Muscle of arm (tissue), 14 donors: ENCODE results near the gene TMEM135. TPM values are rescaled to one million over a fixed set of nuclear protein-coding genes. Genes with fewer than 3 reads are reported as not detected.
"Not testable (repeated sequence)": the region's sequence is repeated elsewhere in the genome, so short reads cannot be mapped to it uniquely, and the experiment has no call there.

Source experiments
- DNase-seq: peaks from one replicate; pipeline ENCODE4 v3.0.0-alpha.2; 2013
- long read RNA-seq, 11 donors: transcript quantifications; one replicate each; lab custom pipeline, GENCODE V29; 2026
- polyA plus RNA-seq, 12 donors: library from polyadenylated mRNA; unstranded; fragments of 120-200 nt; gene quantifications; one replicate each; pipeline ENCODE4 v1.2.1, GENCODE V29; 2013; ENCODE audit not compliant: insufficient read length in 12 of 12

Gene TMEM135
- polyA plus RNA-seq: 10 to 100 TPM in 11 of 12 donors, not detected in 1; 10.3 to 25.1 (median 17.1) TPM
- long read RNA-seq, donor 1, partial matches to known transcripts: 0 of 1 reads
- long read RNA-seq, donor 1, other reads (novel, unspliced or antisense): 0 of 1 reads
- long read RNA-seq, donor 2, partial matches to known transcripts: 0 of 2 reads
- long read RNA-seq, donor 2, other reads (novel, unspliced or antisense): 0 of 2 reads
- long read RNA-seq, donor 3, partial matches to known transcripts: 0 of 4 reads
- long read RNA-seq, donor 3, other reads (novel, unspliced or antisense): 0 of 4 reads
- long read RNA-seq, donor 4, partial matches to known transcripts: 0 of 4 reads
- long read RNA-seq, donor 4, other reads (novel, unspliced or antisense): 0 of 4 reads
- long read RNA-seq, donor 5: 0 reads
- long read RNA-seq, donor 6: 0 reads
- long read RNA-seq, donor 7: 0 reads
- long read RNA-seq, donor 8, transcript TMEM135-201 (15 exons, 2,433 nt): major isoform, 5 of 6 reads
- long read RNA-seq, donor 8, partial matches to known transcripts: 0 of 6 reads
- long read RNA-seq, donor 8, other reads (novel, unspliced or antisense): 0 of 6 reads
- long read RNA-seq, donor 9: 0 reads
- long read RNA-seq, donor 10, partial matches to known transcripts: 0 of 1 reads
- long read RNA-seq, donor 10, other reads (novel, unspliced or antisense): 0 of 1 reads
- long read RNA-seq, donor 11, partial matches to known transcripts: 0 of 2 reads
- long read RNA-seq, donor 11, other reads (novel, unspliced or antisense): 0 of 2 reads

DNA sequence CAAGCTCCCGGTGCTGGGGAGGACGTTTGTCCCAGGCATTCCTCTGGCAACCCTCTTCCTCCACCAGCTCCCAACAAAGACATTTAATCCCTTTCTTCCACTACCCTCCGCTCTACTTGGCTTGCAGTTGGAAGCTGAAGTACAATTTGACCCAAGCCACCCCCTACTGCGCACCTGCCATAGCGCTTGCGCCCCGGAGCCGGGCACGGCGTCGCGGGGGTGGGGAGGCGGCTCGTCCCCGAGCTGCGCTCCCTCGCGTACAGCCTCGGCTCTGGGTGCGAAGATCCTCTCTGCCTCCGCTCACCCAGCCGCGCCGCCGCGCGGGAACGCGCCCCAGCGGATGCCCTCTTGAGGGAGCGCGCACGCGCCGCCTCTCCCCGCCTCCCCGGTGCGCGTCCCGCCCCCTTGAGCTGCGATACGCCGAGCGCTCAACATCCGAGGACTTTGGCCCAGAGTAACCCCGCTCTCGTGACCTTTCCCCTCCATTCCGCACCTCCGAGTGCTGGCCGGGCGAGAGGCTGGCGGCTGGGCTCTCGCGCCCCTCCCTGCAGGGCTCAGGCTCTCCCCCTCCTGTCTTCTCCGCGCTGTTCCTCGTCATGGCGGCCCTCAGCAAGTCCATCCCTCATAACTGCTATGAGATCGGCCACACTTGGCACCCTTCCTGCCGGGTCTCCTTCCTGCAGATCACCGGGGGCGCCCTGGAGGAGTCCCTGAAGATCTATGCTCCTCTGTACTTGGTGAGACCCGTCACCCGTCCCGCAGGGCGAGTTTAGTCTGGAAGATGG, at the start of gene TMEM135:
Gene TMEM135, plus strand, starts transcription at position 485 of the 785 bp plus-strand sequence. Its CDS starts 112 bp downstream, at position 597.
- peak; percentile 89 for DNase-seq

DNA sequence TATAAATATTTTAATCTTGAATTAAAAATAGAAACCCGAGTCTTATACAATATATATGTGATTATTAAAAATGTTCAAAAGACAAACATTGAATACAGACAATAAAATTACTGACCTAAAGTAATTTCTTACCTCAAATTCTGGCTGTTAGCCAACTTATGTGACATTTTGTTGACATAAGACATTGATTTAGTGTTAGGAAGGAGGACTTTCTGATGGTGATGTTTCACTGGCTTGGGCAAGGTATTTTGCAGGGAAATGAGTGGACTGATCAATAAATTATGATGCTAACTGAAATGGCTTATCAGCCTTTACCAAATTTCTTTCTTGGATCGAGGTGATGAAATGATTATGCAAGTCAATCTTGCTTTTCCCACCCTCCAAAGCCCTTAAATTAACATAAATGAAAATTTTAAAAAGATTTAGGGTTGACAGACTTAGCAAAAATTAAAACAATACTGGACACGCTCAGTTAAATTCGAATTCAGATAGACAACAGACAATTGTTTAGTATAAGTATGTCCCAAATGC, 49.3 kb upstream of the TMEM135 start:
- DNase-seq: no peak

DNA sequence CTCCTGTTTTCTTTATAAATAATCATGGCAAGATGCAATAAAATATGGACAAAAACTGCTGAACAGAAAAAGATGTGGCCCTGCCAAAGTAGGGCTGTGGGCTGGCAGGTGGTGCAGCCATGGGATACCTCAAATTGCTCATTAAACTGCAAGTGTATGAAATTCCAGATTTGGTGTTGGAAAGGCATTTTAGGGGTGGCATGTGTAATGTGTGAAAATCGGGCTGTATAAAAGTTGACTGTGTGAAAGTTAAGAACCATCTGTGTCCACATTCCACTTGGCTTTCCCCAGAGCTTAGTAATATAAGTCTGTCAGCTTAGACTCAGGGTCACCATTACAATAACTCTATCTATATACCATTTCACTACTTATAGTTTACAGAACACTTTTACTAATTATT, 47.7 kb upstream of the TMEM135 start:
- no peak for DNase-seq

DNA sequence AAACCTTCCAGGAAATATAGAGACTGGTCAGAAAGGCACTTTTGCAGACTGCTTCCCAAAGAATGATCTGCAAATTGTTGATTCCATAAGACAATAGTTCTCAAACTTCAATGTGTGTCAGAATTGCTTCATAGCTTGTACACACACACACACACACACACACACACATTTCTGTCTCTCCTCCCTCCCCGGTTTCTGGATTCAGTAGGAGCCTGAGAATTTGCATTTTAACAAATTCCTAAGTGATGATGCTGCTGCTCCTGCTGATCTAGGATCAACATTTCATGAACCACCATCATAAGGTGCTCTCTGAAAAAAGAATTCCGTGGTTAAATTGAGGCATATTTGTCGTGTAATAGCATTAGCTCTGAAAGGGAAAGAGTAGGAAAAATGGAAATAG, 47.2 kb upstream of the TMEM135 start:
- DNase-seq: no peak

DNA sequence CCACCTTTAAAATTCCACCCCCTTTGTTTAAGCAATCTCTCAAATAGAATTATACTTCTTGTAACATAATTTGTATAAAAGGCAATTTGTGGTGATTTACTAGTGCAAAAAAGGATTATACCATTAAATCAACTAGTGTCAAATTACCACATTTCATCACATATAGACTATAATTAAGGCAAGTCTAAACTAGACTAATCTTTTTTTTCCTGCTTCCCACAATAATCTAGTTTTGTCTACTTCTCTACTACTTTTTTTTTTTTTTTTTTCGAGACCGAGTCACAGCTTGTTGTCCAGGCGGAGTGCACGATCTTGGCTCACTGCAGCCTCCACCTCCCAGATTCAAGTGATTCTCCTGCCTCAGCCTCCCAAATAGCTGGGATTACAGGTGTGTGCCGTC, 46.4 kb upstream of the TMEM135 start:
- DNase-seq: no peak

DNA sequence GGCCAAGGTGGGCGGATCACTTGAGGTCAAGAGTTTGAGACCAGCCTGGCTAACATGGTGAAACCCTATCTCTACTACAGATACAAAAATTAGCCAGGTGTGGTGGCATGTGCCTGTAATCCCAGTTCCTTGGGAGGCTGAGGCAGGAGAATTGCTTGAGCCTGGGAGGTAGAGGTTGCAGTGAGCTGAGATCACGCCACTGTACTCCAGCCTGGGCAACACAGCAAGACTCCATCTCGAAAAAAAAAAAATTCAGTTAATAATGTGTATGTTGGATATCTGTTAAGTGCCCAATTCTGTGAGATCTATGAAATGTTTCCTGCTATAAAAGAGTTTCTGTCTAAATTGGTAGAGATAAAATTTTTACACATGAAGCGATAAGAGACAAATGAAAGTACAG, 45.4 kb upstream of the TMEM135 start:
- DNase-seq: not testable (repeated sequence)

DNA sequence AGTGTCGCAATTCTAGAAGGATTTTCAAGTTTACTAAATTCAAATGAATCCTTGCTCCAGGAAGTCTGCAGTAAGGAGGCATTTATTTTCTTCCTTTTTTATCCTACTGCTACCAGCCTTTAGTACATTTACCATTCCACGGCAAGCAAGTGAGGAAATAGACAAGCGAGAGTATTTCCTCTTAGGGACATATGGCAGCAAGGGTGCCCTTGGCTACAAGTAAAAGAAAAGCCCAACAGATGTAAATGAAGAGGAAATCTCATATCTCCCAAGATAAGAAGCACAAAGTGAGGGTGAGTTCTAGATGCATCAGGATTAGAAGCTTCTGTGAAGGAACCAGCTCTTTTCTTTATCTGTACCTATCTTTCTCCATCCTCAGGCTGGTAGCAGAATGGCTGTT, 44.7 kb upstream of the TMEM135 start:
- no peak for DNase-seq

DNA sequence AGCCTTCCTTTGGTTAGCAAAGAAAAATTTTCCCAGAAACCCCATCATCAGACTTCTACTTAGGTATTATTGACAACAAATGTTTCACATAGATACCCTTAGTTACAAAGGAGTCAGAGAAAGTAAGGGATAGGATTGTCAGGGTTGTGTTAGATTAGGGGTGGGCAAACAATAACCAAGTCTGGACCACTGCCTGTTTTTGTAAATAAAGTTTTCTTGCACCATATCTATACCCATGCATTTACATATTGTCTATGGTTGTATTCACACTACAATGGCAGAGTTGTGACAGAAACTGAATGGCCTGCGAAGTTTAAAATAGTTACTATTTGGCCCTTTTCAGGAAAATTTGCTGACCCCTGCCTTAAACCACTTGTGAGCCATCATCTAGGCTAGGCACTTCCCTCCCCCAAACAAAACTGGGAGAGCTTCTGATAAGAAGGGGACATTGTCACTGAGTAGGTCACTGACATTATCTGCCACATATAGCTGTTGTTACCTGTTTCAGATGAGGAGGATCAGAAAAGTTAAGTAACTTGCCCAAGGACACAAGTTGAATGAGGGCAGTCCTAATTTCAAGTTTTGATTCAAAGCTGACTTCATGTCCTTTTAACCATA, 40.7 kb upstream of the TMEM135 start:
- DNase-seq: no peak

DNA sequence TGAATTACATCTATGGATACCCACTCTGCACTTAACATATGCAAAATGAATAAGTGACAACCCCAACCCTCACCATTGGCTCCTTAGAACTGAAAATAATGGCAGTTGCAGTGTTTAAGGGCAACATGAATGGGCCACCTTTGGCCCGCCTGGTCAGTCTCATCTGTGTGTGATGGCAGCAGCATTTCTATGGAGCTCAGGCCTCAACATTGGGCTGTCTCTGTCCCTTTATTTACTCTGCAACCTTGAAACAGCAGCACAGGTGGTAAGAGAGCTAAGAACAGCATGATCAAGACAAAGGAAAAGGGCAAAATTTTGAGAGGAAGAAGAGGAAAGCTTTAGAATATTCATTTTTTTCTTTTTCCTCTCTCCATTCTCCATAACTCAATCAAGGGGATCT, 38.3 kb upstream of the TMEM135 start:
- no peak for DNase-seq

DNA sequence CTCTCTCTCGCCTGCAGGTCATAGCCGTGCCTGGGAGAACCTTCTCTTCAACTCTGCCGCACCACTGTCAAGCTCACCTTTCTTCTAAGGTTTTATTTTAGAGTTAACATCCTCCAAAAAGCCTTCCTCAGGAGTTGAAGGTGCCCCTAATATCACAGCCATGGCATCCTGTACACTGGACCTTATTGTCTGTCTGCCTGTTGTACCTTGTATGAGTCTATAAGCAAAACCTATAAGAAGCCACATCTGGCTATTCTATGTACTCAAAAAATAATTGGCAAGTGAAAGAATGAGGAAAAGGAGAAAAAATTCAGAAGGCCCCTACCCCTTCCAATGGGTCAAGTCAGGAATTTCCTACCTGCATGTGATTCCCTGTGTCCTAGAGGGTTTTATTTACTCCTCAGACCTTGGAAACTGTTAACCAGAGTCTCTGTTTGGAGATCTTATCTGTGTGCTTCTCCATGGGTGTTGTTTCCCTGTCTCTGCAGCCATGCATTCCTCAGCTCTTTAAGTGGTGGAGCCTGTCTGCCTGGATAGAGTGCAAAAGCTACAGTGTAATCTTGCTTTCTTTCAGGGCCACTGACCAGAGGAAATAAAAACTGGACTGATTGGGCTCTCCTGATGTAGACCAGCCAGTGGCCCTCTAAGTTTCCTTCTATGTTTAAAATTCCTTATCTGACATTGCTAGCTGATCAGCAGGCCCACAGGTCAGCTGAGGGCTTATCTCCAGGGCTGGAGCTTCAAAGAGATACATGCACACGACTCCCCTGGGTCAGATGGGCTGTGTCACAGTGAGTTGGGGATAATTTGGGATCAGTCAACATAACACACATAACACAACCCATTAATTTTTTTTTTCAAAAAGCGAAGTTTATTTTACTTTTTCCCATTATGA, 37.6 kb upstream of the TMEM135 start:
- DNase-seq: no peak

DNA sequence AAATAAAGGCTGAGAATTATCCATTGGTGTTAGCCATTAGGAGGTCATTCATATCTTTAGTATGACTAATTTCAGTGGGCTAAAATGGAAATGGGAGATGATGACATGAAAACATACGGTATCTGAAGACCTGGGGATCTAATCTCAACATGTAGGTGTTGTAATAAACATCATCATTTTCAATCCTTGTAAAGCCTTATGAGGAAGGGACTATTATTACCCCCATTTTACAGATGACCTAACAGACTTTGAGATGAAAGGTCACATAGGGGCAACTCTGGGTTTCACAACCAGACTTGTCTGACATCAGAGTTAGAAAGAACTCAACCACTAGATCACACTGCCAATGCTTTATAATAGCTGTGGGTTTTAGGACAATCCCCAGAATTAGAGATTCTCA, 34.8 kb upstream of the TMEM135 start:
- DNase-seq: no peak

DNA sequence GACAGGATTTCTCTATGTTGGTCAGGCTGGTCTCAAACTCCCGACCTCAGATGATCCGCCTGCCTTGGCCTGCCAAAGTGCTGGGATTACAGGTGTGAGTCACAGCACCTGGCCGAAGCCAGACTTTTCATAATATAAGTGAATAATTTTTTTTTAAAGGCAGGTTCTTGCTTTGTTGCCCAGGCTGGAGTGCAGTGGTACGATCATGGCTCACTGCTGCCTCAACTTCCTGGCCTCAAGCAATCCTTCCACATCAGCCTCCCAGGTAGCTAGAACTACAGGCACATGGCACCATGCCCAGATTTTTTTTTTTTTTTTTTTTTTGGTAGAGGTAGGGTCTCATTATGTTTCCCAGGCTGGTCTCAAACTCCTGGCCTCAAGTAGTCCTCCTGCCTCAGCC, 33.5 kb upstream of the TMEM135 start:
- DNase-seq: not testable (repeated sequence)

DNA sequence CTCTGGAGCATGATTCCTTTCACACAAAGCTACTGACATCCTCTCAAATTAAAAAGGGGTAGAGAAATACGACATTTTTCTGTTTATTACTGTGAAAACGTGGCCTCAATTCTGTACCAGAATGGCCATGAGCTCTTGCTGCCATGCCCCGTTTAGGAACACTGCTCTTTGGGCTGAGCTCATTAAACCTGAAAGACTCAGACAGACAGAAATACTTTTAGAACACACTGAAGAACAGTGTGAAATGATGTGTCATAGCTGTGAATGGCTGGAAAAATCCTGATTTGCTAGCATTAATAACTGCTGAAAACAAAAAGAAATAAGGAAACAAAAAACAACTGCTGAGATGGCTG, 32.2 kb upstream of the TMEM135 start:
- DNase-seq: no peak

DNA sequence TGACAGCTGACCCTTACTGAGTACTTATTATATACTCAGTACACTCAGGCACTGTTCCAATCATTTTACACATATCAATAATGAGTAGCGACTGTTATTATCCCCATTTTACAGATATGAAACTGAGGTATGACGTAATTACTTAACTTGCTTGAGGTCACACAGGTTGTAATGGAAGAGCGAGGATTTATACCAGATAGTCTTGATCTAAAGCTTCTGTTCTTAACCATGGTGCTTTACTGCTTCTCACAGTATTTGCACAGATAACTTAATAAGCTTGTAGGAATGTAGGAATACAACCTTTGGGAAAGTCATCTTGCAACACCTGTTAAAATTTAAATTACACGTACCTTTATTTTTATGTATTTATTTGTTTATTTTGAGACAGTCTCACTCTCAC, 31.7 kb upstream of the TMEM135 start:
- no peak for DNase-seq

DNA sequence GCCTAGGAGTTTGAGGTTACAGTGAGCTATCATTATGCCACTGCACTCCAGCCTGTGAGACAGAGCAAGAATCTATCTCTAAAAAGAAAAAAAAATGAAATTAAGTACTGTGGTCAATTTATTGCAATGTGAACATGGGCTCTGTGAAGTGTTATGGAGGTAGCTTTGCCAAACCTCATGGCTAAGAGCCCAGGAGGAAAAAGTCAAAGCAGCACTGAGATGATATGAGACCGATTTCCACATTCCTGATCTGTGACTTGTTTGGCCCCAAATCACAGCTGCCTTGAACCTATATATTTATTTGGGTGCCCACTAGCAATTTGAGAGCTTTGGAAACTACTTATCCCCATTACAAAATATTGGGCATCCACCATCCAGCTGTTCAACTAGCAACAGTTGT, 29.8 kb upstream of the TMEM135 start:
- DNase-seq: no peak

DNA sequence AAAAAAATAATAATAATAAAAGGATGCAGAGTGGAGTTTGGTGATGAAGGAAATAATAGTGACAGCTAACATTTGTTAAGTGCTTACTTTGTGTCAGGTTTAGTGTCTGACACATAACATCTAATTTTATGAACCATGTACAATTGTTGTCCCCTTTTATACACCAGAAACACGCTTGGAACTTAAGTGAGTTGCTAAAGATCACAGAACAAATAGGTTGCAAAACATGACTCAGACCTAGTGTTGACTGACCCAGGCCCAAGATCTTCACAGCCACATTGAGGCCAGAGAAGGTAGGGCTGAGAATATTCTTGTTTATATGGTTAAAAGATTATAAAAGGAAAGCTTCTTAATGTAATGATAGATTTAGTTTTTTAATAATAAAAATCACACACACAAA, 25.6 kb upstream of the TMEM135 start:
- no peak for DNase-seq

DNA sequence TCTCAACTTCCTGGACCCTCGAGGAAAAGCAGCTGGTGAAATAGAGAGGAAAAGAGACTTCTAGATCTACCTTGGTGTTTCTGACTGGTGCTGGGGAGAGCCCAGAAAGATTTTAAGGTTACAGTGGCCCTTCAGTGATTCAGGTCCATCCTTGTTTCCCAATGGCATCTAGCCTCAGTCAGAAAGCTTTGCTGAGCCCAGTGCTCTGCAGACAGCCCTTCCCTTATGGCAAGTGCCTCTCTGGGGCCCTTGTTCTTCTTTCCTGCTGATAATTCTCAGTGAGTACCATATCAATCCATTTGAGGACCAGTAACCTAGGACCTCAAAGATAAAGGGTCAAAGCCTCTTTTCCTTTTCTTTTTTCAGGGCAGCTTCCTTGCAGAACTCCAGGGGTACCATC, 25.1 kb upstream of the TMEM135 start:
- DNase-seq: no peak

DNA sequence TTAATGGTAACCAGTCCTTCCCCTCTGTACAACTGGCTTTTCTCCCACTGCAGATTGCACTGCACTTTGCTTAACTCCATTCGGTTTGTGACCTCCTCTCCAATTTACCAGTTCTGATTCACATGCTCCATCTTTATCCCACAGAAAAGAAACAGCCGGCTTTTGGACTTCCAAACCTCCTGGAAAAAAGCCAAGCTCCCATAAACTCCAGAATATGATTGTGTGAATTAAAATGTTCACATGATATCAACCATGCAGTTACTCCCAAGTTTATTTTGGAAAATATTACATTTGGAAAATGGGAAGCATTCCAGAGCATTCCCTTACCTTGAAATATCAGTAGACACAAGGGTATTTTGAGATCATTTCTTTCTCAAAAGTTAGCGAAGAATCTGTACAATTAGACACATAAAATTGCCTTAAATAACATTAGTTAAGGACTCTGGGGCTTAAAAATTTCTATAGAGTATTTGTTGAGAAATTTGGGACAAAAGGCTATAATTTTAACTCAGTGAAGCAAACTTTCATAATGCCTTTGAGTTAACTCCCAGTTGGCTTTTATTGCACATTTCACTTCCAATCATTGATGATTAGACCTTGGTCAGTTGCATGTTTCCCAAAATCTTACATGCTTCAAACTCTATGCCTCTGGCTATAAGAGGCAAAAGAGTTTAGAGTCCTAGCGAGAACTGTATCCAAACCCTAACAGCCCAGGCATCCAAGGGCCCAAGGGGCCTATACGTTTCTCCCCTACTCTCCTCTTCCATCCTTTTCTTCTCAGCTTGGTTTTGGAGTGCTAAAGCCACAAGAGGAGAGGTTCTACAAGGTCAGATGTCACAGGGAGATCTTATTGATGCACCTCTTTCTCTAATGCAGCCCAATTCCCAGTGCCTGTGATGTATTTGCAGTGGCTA, 23.6 kb upstream of the TMEM135 start:
- peak; percentile 83 for DNase-seq

DNA sequence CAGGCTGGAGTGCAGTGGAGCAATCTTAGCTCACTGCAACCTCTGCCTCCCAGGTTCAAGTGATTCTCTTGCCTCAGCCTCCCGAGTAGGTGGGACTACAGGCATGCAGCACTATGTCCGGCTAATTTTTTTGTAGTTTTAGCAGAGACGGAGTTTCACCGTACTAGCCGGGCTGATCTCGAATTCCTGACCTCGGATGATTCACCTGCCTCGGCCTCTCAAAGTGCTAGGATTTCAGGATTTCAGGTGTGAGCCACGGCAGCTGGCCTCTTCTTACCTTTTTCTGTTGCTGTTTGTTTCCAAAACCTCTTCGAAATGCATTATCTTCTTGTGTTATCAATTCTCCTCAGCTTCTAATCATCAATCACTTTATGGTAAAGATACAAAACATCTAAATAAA, 22.1 kb upstream of the TMEM135 start:
- no peak for DNase-seq
